Left renal pelvis (tissue), 4 donors: Measurements from ENCODE around the gene FMC1. TPM values are rescaled to one million over a fixed set of nuclear protein-coding genes. Genes with fewer than 3 reads are reported as not detected.
"Not testable (repeated sequence)": the region's sequence is repeated elsewhere in the genome, so short reads cannot be mapped to it uniquely, and the experiment has no call there.

ENCODE experiments used
- DNase-seq, 4 donors: peaks; one replicate each; pipeline ENCODE4 v3.0.0-alpha.2; 2013; ENCODE audit warnings: low read depth in 4 of 4, low spot score in 3 of 4
- polyA plus RNA-seq, 4 donors: library from polyadenylated mRNA; unstranded; fragments of 120-200 nt; gene quantifications; one replicate each; pipeline ENCODE4 v1.2.1, GENCODE V29; 2013; ENCODE audit not compliant: insufficient read length in 4 of 4

The FMC1 gene
- 10 to 100 TPM; 12.4 to 25.0 (median 22.2) TPM for polyA plus RNA-seq

DNA sequence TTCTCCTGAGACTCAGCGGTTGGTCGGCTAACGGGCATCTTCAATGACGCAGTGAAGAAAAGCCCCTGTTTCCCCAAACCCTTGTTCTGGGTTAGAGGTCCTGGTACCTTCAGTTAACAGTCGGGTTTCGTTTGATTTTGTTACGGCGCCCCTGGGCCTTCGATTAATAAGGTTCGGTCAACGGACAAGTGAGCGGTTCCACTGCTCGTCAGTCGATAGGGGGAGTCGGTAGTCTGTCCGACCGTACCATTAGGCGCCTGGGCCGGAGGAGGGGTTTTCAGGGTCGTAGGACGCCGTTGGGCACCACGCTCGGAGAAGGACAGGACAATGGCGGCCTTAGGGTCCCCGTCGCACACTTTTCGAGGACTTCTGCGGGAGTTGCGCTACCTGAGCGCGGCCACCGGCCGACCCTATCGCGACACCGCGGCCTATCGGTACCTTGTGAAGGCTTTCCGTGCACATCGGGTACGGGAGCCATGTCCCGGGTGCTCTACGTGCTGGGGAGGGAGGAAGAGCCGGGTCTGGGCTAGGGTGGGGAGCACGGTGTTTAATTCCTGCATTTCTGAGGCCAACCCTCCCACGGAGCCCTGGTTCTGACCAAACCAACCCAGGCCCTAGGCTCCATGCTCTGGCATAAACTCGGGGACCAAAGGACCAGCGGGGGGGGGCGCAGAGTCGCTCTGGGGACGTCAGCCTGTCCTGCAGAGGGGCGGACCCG, at the start of gene FMC1:
FMC1 (plus strand) TSS at position 280 of the 718 bp plus-strand sequence; CDS start at position 328, 48 bp downstream.
- DNase-seq: peak; percentile 87 to 93 (median 89)

DNA sequence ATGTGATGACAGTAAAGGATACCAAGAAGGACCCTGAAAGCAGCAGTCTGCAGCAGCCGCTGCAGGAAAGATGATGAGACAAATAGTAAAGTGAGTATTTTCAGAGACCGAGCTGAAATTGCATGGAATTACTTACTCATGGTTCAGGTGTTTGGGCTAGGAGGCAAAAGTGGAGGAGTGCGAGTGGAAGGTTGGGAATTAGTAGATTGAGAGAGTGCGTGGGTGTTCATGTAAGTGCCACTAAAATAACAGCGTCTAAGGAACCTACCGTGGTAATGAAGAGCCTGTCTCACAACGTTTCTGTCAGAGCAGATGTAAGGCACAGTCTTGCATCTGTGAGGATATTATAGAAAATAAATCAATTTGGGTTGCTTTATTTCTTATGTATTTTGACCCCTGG, 48.3 kb upstream of the FMC1 start:
- DNase-seq: no peak

DNA sequence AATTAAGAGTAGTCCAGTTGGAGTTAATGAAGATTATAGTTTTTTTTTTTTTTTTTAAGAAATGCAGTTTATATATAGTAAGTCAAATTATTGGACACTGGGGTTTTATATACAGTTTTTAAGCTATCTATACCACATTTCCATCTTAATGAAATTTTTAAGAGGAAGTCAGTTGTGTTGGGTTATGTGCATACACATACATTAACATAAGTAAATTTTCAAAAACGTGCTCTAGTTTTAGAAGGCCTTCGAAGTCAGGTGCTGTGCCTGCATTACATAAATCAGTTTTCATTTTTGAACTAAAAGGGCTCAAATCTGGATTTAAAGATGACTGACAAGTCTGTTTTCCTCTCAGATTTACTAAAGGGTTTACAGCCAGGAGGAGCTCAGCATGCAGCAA, 47.6 kb upstream of the FMC1 start:
- DNase-seq: no peak

- DNase-seq: no peak
Observed at GRCh38 chr7:139294241-139294640, 46.9 kb upstream of the FMC1 start.

GRCh38 chr7:139294951-139295575, 46.1 kb upstream of the FMC1 start:
- DNase-seq: no peak

GRCh38 chr7:139297795-139298194, 43.3 kb upstream of the FMC1 start:
- no peak for DNase-seq

DNA sequence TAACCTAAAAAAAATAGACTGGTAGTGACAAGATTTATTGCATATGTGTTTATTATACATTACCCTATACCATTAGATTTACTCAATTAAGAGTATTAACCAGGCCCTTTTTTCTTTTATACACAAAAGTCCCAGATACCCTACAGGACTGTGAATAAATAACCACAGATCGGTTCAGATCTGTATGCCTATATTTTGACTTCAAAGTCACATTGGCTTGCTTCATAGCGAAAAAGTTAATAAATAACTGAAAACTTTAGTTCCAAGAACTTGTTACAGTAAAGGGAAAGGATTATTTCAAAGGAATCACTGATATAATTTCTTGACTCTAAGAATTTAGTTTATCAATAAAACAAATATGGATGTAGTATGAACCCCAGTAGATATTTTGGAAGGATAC, 41.8 kb upstream of the FMC1 start:
- DNase-seq: no peak

- no peak for DNase-seq
Observed at GRCh38 chr7:139300390-139300789, 40.7 kb upstream of the FMC1 start.

DNA sequence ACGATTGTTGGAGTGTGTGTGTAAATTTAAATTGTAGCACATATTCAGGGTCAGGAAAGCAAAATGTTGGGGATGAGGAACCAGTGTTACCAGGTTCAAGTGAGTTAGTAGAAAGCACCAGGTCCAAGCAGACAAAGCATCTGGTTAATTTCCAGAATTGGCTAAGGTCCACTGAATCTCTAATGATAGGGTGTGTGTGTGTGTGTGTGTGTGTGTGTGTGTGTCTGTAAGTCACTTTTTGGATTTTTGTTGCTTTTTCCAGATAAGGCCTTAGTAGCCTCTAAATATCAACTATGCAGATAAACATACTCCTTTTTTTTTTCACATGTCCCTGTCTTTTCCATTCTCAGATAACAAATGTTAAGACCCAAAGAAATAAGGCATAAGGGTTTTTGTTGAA, 36.6 kb upstream of the FMC1 start:
- DNase-seq: no peak

DNA sequence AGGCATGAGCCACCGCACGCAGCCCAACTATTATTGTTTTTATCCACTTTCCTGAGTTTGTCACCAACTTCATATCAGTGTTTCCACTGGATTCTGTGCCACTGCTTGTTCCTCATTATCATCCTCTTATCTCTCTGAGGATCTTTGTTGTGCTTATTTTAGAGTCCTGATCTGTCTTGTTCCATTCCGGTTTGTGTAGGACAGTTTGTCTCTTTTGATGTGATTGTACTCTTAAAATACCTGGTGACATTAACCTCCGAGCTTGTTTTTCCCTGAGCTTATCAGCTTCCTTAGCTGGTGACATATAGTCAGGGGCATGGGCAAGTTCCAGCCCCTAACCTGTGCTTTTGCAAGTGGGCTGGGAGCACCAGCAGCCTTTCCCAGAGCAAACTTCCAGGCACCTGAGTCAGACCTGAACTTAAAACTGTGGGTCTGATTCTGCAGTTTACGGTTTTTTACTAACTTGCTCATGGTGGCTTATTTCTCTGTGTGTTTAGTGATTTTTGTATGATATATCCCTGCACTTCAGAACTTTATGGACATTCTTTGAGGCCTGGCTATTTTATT, 23.1 kb upstream of the FMC1 start:
- DNase-seq: no peak

GRCh38 chr7:139321071-139321745, 19.9 kb upstream of the FMC1 start:
- DNase-seq: no peak

GRCh38 chr7:139324709-139325108, 16.4 kb upstream of the FMC1 start:
- DNase-seq: not testable (repeated sequence)

GRCh38 chr7:139328375-139328774, 12.8 kb upstream of the FMC1 start:
- DNase-seq: no peak

DNA sequence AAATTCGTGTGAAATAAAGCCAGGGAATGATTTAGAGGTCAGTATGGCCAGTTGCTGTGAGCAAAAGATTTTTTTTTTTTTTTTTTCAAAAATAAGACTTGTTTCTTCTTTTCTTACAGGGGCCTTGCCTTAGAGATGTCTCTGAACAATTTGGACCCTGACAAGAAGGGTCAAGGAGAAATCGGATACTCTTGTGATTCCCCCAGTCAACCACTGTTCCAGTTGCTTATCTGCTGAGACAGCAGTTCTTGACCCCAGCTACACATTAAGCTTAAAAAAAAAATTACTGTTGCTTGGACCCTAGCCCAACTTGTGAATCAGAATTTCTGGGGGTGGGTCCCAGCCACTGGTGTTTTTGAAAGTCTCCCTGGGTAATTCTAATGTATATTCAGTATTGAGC, 12.0 kb upstream of the FMC1 start:
- no peak for DNase-seq

- no peak for DNase-seq
Observed at GRCh38 chr7:139330333-139331030, 10.7 kb upstream of the FMC1 start.

DNA sequence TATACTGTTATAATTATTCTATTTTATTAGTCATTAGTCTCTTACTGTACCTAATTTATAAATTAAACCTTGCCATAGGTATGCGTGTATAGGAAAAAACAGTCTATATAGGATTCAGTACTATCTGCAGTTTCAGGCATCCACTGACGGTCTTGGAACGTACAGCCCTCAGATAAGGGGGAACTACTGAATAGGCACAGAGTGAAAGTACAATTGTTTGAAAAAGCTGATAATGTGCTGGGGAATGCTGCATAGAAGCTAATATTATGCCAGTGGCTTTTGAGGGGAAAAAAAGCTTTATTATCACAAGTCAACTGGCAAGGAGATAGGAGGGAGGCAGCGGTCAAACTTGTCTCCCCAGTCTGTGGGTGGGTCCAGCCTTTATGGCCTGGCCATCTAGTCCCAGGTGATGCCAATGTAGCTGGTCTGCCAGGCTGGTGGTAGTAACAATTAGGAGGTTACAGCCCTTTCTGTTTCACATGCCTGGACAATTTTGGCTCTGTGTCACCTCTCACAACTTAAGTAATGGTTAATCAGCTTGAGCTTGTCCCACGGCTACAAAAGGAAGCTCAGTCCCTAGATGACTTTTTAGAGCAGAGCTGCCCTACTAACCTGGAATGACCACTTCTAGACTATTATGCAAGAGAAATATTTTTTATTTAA, 8.3 kb upstream of the FMC1 start:
- no peak for DNase-seq

- not testable (repeated sequence) for DNase-seq
Observed at GRCh38 chr7:139333443-139333842, 7.7 kb upstream of the FMC1 start.

DNA sequence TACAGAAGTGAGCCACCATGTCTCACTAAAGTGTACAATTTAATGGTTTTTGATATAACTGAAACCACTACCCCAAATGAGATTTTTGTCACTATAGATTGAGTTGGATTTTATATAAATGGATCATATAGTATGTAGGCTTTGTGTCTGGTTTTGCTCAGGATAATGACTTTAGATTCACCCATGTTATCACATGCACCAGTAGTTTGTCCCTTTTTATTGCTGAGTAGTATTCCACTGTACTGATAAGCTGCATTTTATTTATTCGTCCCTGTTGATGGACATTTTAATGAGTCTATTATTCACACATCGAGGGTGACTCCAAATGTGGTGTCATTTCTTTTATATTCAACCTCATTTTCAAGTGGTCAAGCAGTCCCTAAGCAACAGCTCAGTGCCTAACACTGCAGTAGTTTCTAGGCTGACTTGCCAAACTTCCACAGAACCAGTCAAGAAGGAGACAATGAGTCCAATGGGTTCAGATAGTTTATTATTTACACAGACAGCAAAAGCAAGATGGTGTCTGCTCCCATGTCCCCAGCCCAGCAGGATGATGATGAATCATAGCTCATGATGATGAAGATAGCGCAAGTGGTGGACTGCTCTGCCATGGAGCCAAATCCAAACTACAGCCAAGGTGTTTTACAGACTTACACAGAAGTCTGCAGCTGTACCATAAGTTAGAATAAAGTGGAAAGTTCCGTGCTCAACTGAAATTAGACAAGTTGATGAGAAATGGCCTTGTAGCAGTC, 6.6 kb upstream of the FMC1 start:
- DNase-seq: no peak

- DNase-seq: no peak
Observed at GRCh38 chr7:139339025-139339424, 2.1 kb upstream of the FMC1 start.

GRCh38 chr7:139339698-139340036, 1.5 kb upstream of the FMC1 start:
- DNase-seq: no peak
